Breast epithelium (tissue), 4 donors: ENCODE data around the gene RPS24. TPM values are rescaled to one million over a fixed set of nuclear protein-coding genes. Genes with fewer than 3 reads are reported as not detected.
A peak's percentile ranks its signal among the peaks of the same experiment; 100 is the strongest.

Source experiments
- DNase-seq, 2 donors: peaks; one replicate each; pipeline ENCODE4 v3.0.0-alpha.2; 2019; ENCODE audit warnings: low spot score in 2 of 2
- H3K27ac ChIP-seq, 2 donors: fragments of 200-600 bp; sonication (generic) in 1 of 2; one replicate each; pipeline ENCODE4 v1.5.1; 2016 to 2019; ENCODE audit warnings: mild to moderate bottlenecking in 1 of 2
- H3K27me3 ChIP-seq, 2 donors: fragments of 200-600 bp; sonication (generic) in 1 of 2; one replicate each; pipeline versions ENCODE4 v1.5.1 to v1.6.0; 2017 to 2019; ENCODE audit warnings: control low read depth in 1 of 2, mild to moderate bottlenecking in 1 of 2
- H3K36me3 ChIP-seq: fragments of 200-600 bp; one replicate; pipeline ENCODE4 v1.5.1; 2019
- H3K4me1 ChIP-seq, 2 donors: fragments of 200-600 bp; sonication (generic); one replicate each; pipeline ENCODE4 v1.5.1; 2016 to 2019; ENCODE audit warnings: control low read depth in 1 of 2
- H3K4me3 ChIP-seq, 3 donors: fragments of 200-600 bp; sonication (generic); 1 replicate in 2 of 3; 2 replicates in 1 of 3; pipeline ENCODE4 v1.5.1; 2016 to 2019; ENCODE audit warnings: mild to moderate bottlenecking in 3 of 3, moderate library complexity in 2 of 3
- H3K9me3 ChIP-seq, 2 donors: fragments of 200-600 bp; sonication (generic) in 1 of 2; one replicate each; pipeline ENCODE4 v1.5.1; 2016 to 2019; ENCODE audit warnings: control low read depth in 1 of 2
- CTCF ChIP-seq, 3 donors: fragments of 450-650 bp; IDR thresholded peaks; one replicate each; pipeline ENCODE4 v1.5.1; 2016 to 2017; ENCODE audit warnings: antibody characterized with exemption in 3 of 3, mild to moderate bottlenecking in 3 of 3, moderate library complexity in 3 of 3
- POLR2A ChIP-seq: fragments of 450-650 bp; IDR thresholded peaks from one replicate; pipeline ENCODE4 v1.6.1; 2016; ENCODE audit warnings: antibody characterized with exemption, mild to moderate bottlenecking, moderate library complexity
- POLR2AphosphoS5 ChIP-seq, 3 donors: sonication (generic); formaldehyde crosslinking; IDR thresholded peaks; one replicate each; pipeline ENCODE4 v1.6.1; 2017; ENCODE audit warnings: antibody characterized with exemption in 3 of 3
- intact Hi-C: fragments of 100-400 bp; cut with DNase I; formaldehyde crosslinking; loops from one replicate; pipeline ENCODE4 v1.15.1; 2023; ENCODE audit warnings: low total_unique reads
- total RNA-seq, 3 donors: library from RNA; depleted of rRNA; stranded (reverse); fragments of >200 nt; gene quantifications; one replicate each; pipeline ENCODE4 v1.1.0, GENCODE V29; 2016

Gene RPS24
- total RNA-seq, 3 donors from 2014 or later, result 2,814 to 3,927 (median 3,251) TPM

DNA sequence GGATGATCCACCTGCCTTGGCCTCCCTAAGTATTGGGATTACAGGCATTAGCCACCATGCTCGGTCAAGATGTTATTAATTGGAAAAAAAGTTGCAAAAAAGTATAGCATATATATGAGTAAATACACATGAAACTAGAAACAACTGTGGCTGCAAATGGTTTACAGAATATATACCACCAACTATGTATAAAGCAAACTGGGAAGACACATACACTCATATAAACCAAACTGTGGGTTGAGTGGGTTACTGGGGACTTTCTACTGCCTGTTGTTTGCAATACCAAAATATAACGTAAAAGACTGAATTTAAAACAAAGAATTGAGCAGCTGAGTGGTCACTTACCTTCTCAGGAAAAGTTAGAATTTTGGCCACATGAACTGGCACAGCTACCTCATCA is 12.5 kb upstream of the RPS24 start:
- DNase-seq, result no peak
- Histone ChIP-seq H3K9me3 (no peaks in the 10 kb centered on the region), H3K4me3 (no peak overlapping the region), H3K27me3 (no peaks in the 10 kb centered on the region), H3K4me1 (no peaks in the 10 kb centered on the region), H3K27ac (no peak overlapping the region), H3K36me3 (peaks cover 12% of the 10 kb centered on the region)
- no peak for TF ChIP-seq CTCF (IDR thresholded peaks at IDR 0.05)
- TF ChIP-seq POLR2A, result no peak
- no peak for TF ChIP-seq POLR2AphosphoS5 (IDR thresholded peaks at IDR 0.05)
- intact Hi-C loops, result no loop called here

DNA sequence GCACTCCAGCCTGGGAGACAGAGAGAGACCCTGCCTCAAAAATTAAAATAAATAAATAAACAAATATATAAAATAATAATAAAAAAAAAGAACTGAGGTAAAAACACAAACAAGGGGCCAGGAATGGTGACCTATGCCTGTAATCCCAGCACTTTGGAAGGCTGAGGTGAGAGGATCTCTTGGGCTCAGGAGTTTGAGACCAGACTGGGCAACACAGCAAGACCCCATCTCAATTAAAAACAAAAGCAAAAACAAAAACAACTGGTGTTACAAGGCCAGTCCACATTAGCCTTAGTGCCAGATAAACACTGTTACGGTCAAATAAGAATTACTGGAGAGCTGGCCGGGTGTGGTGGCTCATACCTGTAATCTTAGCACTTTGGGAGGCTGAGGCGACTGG is 9.9 kb upstream of the RPS24 start:
- intact Hi-C loops, result no loop called here
- peaks cover 12% of the 10 kb centered on the region for H3K36me3 ChIP-seq
- no peak for TF ChIP-seq POLR2AphosphoS5 (IDR thresholded peaks at IDR 0.05)
- no peak for TF ChIP-seq POLR2A
- TF ChIP-seq CTCF (IDR thresholded peaks at IDR 0.05), result no peak
- no peak for DNase-seq
- no peak overlapping the region for H3K27ac ChIP-seq
- no peaks in the 10 kb centered on the region for H3K9me3 ChIP-seq
- H3K4me1 ChIP-seq, result peaks cover 4 to 9% of the 10 kb centered on the region in 2 donors
- H3K27me3 ChIP-seq, result no peaks in the 10 kb centered on the region
- no peak overlapping the region for H3K4me3 ChIP-seq

- Histone ChIP-seq H3K4me1 (peaks cover 4 to 9% of the 10 kb centered on the region in 2 donors), H3K9me3 (no peaks in the 10 kb centered on the region), H3K27me3 (no peaks in the 10 kb centered on the region), H3K36me3 (peaks cover 12% of the 10 kb centered on the region), H3K27ac (no peak overlapping the region), H3K4me3 (no peak overlapping the region)
- TF ChIP-seq POLR2AphosphoS5 (IDR thresholded peaks at IDR 0.05) (no peak), POLR2A (no peak), CTCF (IDR thresholded peaks at IDR 0.05) (no peak)
- no peak for DNase-seq
- intact Hi-C loops, result no loop called here
These were observed 7.8 kb upstream of the RPS24 start for GRCh38 chr10:78025685-78026364.

DNA sequence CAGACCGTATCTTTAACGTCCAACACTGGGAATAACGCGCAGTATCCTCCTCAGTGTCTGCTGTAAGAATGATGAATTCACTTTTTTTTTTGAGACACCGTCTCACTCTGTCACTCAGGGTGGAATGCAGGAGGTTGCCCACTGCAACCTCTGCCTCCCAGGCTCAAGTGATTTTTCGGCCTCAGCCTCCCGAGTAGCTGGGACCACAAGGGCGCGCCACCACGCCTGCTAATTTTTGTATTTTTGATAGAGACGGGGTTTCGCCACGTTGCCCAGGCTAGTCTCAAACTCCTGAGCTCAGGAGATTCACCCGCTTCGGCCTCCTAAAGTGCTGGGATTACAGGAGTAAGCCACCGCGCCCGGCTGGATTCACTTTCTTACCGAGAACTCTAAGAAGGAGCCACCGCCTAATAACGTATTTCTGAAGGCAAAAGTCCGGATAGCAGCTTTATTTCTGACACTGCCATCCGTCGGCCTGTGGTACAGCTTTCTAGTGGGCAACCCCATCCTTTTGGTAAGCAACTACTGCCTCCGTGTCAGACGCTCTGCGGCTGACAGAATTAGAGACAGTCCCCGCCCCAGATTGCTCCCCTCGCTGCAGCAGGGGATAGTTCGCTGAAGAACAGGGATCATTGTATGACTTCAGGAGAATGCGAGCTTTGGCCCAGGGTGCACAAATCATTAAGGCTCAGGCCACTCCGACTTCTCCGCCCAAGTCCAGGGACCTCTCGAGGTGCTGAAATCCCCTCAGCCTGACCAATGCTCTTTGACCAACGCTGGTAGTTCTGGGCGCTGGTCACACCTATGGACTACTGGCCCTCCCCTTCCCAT is 5.0 kb upstream of the RPS24 start:
- peak in 1 of 2 donors; percentile 28 for DNase-seq
- intact Hi-C loops, result no loop called here

More for the DNA sequence above, 5.0 kb upstream of the RPS24 start:
- H3K27ac ChIP-seq, result peak overlapping the region; percentile 74 to 78
- peaks cover 4 to 9% of the 10 kb centered on the region in 2 donors for H3K4me1 ChIP-seq
- peak overlapping the region; percentile 64 to 88 (median 87) for H3K4me3 ChIP-seq
- H3K27me3 ChIP-seq, result no peaks in the 10 kb centered on the region
- no peak for TF ChIP-seq POLR2AphosphoS5 (IDR thresholded peaks at IDR 0.05)
- no peak for TF ChIP-seq CTCF (IDR thresholded peaks at IDR 0.05)
- no peak for TF ChIP-seq POLR2A
- H3K9me3 ChIP-seq, result no peaks in the 10 kb centered on the region
- H3K36me3 ChIP-seq, result no peaks in the 10 kb centered on the region
